ENCODE data around the gene ZBED4.

The ZBED4 gene

GRCh38 chr22:49885881-49886280, 32.2 kb downstream of the ZBED4 start:
- Histone ChIP-seq H3K27me3 (no peaks in the 10 kb centered on the region), H3K36me3 (peaks cover 42 to 60% (median 49%) of the 10 kb centered on the region in 3 donors), H3K4me1 (no peaks in the 10 kb centered on the region), H3K4me3 (no peak overlapping the region), H3K27ac (no peak overlapping the region), H3K9me3 (peaks cover 0 to 27% (median 10%) of the 10 kb centered on the region in 3 donors)
- DNase-seq = no peak
- TF ChIP-seq CTCF (IDR thresholded peaks at IDR 0.05) = no peak
- intact Hi-C loops (cut with DNase I; ENCODE audit: low total_unique reads) = no loop called here

- Histone ChIP-seq H3K4me3 (no peak overlapping the region), H3K4me1 (no peaks in the 10 kb centered on the region), H3K27ac (no peak overlapping the region), H3K36me3 (peaks cover 47 to 66% (median 49%) of the 10 kb centered on the region in 3 donors), H3K9me3 (peaks cover 0 to 27% (median 4%) of the 10 kb centered on the region in 3 donors), H3K27me3 (no peaks in the 10 kb centered on the region)
- TF ChIP-seq CTCF (IDR thresholded peaks at IDR 0.05) = no peak
- intact Hi-C loops (cut with DNase I; ENCODE audit: low total_unique reads) = no loop called here
- no peak for DNase-seq
Observed at GRCh38 chr22:49886346-49887063, 32.9 kb downstream of the ZBED4 start.

- no peak for DNase-seq
- Histone ChIP-seq H3K27me3 (no peaks in the 10 kb centered on the region), H3K4me1 (no peaks in the 10 kb centered on the region), H3K9me3 (peaks cover 0 to 21% (median 0%) of the 10 kb centered on the region in 3 donors), H3K27ac (no peak overlapping the region), H3K4me3 (no peak overlapping the region), H3K36me3 (peaks cover 47 to 67% (median 48%) of the 10 kb centered on the region in 3 donors)
- no peak for TF ChIP-seq CTCF (IDR thresholded peaks at IDR 0.05)
- intact Hi-C loops (cut with DNase I; ENCODE audit: low total_unique reads) = no loop called here
Observed at GRCh38 chr22:49887064-49887451, 33.4 kb downstream of the ZBED4 start.

- Histone ChIP-seq H3K27ac (no peak overlapping the region), H3K9me3 (peaks cover 0 to 15% (median 0%) of the 10 kb centered on the region in 3 donors), H3K4me3 (no peak overlapping the region), H3K4me1 (no peaks in the 10 kb centered on the region), H3K36me3 (peaks cover 49 to 73% (median 52%) of the 10 kb centered on the region in 3 donors), H3K27me3 (no peaks in the 10 kb centered on the region)
- intact Hi-C loops (cut with DNase I; ENCODE audit: low total_unique reads) = no loop called here
- no peak for DNase-seq
- no peak for TF ChIP-seq CTCF (IDR thresholded peaks at IDR 0.05)
Observed at GRCh38 chr22:49887702-49888101, 34.1 kb downstream of the ZBED4 start.

- no peak for DNase-seq
- intact Hi-C loops (cut with DNase I; ENCODE audit: low total_unique reads) = no loop called here
- no peak overlapping the region for H3K27ac ChIP-seq
Observed at GRCh38 chr22:49889071-49889470, 35.4 kb downstream of the ZBED4 start.

More at GRCh38 chr22:49889071-49889470, 35.4 kb downstream of the ZBED4 start:
- no peak overlapping the region for H3K4me3 ChIP-seq
- peaks cover 45 to 67% (median 45%) of the 10 kb centered on the region in 3 donors for H3K36me3 ChIP-seq
- no peak for TF ChIP-seq CTCF (IDR thresholded peaks at IDR 0.05)
- no peaks in the 10 kb centered on the region for H3K4me1 ChIP-seq
- H3K27me3 ChIP-seq = no peaks in the 10 kb centered on the region
- H3K9me3 ChIP-seq = peaks cover 0 to 11% (median 0%) of the 10 kb centered on the region in 3 donors
